NCI-H774 (cell line): ENCODE data around the gene INHA.

Experiments
- DNase-seq: peaks from one replicate; lab custom pipeline; 2025; lab: John Stamatoyannopoulos, UW

INHA gene

DNA sequence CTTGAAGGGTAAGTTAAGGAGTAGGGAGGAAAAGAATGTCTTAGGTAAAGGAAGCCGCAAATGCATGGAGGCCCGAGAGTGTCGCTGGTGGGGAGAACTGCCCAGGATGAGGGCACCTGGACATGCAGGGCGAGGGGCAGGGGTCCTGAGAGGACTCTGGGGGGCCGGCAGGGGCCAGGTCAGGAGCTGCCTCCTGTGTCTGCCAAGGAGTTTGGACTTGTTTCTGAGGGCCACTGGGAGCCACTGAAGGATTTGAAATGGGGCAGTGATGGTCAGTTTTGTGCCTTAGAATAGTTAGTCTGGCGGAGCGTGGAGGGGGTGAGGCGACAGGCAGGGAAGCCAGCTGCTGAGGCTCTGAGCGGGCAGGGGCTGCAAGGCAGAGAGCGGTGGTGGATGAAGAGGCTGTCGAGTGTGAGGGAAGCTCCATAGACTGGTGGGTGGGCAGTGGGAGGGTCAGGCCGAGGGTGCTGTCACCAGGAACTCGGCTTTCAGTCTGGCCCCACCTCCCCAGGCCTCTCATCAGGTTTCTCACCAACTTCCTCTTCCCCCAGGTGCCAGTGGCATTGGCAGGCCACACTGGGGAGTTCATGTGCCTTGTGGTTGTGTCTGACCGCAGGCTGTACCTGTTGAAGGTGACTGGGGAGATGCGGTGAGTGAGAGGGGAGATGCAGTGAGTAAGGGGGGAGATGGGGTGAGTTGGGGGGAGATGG lies 40.6 kb downstream of the INHA start:
- DNase-seq, result no peak

DNA sequence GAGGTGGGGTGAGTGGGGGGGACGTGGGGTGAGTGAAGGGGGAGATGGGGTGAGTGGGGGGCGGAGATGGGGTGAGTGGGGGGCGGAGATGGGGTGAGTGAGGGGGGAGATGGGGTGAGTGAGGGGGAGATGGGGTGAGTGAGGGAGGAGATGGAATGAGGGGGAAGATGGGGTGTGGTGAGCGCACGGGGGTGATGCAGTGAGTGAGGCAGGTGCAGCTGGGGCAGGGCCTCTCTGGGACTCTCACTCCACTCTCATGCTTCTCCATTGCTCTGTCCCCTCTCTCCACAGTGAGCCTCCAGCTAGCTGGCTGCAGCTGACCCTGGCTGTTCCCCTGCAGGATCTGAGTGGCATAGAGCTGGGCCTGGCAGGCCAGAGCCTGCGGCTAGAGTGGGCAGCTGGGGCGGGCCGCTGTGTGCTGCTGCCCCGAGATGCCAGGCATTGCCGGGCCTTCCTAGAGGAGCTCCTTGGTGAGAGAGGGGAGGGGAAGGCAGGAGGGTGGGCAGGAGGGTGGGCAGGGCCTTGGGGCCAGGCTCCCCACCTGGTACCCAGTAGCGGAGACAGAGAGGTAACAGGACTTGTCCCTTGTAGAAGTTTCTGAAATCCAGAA lies 41.5 kb downstream of the INHA start:
- DNase-seq, result no peak

DNA sequence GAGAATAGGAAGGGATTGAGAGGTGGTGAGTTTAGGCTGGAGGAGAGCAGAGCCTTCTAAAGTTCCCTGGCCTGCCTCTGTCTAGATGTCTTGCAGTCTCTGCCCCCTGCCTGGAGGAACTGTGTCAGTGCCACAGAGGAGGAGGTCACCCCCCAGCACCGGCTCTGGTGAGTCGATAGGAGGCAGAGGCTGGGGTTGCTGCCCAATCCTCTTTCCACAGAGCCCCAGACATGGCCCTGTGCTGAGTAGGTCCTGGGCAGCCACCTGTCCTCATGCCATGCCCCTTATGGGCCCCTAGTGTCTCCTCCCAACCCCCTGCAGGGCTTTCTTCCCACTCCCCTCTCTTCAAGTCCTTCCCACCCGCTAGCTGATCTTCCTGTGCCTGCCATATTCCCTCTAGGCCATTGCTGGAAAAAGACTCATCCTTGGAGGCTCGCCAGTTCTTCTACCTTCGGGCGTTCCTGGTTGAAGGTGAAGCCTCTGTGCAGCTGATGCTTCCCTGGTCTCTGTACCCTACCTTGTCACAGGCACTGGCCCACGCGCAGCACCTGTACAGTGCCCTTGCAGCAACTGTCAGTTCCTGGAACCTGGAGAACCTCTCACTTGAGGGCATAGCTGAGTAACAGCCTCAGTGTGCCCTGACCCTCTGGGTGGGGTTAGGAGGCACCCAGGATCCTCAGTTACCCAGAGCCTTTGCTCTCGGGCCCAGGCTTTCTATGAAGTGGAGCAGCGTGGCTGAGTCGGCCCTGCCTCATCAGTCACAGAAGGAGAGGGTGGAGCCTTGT lies 42.2 kb downstream of the INHA start:
- DNase-seq, result no peak

DNA sequence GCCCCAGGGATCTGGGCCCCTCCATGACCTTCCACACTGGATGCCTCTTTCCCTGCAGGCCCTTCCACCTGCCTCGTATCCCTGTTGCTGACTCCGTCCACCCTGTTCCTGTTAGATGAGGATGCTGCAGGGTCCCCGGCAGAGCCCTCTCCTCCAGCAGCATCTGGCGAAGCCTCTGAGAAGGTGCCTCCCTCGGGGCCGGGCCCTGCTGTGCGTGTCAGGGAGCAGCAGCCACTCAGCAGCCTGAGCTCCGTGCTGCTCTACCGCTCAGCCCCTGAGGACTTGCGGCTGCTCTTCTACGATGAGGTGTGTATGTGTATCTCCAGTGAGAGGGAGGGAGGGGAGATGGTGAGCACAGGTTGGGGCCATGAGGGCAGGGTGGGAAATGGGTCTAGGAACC lies 42.9 kb downstream of the INHA start:
- no peak for DNase-seq

DNA sequence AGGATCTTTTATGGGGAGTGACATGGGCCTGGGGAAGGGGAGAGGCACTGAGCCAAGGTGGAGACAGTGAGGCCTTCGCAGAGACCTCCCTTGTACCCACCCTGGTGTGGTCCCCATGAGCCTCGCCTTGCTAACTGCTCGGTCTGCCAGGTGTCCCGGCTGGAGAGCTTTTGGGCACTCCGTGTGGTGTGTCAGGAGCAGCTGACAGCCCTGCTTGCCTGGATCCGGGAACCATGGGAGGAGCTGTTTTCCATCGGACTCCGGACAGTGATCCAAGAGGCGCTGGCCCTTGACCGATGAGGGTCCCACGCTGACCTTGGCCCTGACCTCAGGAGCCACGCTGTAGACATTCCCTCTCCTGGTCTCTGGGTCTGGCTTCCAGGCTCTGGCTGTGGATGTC lies 43.8 kb downstream of the INHA start:
- no peak for DNase-seq

DNA sequence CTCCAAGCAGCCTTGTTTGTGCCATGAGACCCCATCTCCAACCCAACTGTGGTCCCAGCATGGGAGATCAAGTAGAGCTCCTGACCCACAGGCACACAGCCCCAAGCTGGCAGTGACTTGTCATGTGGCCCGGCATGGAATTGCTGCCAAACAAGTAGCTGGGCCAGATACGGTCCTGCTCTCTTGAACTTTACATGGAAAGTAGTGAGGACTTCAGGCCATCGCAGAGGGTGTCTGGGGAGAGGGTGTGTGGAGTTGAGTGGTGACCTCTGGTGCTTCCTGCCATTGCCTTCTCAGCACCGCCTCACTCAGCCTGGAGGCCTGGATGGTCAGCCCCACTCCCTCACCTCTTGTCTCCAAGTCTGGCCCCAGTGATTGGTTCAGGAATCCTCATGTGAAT lies 44.4 kb downstream of the INHA start:
- no peak for DNase-seq

DNA sequence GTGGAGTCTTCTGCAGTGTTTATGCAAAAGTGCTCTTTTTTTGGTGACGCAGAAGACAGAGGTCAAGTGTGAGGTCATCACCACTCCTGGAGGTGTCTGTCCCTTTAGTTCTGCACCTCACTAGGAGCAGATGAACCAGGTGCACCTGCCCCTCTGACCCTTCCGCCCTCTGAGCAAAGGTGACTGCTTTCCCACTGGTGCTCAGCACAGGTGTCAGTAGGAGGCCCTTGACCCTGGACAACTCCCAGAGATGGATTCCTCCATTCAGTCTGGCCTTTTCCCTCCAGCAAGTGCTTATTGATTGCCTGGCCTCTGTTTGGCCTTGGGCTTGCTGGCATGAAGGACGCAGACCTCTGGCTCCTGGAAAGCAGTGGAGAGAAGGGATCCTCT lies 46.6 kb downstream of the INHA start:
- DNase-seq, result no peak

DNA sequence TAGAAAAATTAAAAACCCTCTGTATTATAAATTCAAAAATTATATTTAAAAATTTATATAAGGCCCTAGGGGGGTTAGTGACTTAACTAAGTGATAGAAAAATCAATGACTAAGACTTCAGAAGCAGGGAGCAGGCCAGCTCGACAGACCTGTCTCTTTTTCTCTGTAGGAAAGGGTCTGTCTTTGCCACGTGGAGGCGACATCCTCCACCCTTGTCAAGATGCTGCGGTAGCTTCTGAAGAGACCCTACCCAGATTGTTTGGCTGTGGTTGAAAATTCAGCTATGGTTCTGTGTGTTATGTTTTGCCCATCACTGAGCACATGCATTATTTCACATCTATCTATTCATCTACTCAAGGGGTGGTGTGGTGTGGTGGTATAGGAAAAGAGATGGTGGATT lies 47.1 kb downstream of the INHA start:
- DNase-seq, result no peak

DNA sequence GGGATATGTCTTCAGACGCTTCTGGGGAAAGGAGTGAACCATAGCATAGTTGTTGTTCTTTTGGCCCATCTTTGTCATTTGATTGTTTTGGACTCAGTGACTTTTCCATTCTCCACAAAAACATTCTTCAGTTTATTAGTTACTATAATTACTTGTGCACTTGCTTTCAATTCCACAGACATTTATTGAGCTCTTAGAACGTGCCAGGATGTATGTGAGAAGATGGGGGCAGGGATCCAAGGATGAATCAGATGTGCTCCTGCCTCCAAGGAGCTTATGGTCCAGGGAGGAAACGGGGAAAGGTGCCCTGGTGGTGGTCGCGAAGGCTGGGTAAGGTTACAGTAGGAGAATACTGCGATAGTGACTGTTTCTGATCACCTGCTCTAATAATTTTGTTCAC lies 48.4 kb downstream of the INHA start:
- no peak for DNase-seq

DNA sequence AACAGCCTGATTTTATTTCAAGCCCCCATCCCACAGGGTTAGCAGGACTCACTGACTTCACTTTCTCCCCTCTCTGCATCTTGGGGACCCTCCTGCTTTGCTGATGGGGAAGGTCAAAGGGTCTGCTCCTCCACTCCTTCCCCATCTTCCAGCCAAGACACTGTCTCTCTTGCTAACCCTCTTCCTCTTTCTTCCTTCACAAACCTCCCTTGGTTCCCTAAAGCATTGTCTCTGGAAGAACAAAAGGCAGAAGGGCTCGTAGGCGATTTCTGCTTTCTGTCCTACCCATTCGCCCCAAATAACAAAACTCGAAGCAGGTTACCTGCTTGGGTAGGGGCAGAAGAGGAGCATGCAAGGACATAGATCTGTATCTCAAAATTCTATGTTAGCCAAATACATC lies 49.8 kb downstream of the INHA start:
- DNase-seq, result no peak

DNA sequence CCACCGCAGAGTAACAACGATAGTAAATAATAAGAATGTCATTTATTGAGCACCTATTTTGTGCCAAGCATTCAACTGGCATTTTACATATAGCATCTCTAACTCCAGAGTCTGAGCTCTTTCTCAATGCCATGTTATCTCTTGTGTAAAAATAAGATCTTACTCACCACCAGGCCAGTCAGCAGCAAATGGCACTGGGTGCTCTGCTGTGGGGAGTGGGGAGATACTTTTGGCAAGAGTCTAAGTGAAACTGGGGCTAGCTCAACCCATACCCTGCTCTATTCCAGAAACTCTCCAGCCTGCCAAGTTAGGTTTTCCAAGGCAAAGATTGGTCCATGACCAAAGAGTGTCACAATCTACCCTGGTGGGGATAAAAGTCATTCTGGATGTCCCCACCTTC lies 50.4 kb downstream of the INHA start:
- no peak for DNase-seq

DNA sequence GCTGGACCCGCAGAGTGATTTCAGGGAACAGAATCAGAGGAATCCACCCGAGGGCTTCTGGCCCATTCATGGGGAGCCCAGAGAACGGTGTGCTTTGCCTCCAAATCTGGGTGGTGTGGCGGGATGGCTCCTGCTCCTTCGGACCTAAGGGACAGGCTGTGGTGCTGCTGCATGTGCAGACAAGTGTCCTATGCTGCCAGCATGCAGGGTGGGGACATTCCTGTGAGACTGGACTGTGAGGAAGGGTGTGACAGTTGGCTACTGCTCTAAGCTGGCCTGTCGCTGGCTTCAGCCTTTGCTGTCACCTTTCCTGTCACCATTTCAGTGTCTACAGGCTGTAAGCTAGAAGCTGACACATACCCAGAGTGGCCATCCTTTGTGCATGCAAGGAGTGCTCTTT lies 52.5 kb downstream of the INHA start:
- DNase-seq, result no peak

DNA sequence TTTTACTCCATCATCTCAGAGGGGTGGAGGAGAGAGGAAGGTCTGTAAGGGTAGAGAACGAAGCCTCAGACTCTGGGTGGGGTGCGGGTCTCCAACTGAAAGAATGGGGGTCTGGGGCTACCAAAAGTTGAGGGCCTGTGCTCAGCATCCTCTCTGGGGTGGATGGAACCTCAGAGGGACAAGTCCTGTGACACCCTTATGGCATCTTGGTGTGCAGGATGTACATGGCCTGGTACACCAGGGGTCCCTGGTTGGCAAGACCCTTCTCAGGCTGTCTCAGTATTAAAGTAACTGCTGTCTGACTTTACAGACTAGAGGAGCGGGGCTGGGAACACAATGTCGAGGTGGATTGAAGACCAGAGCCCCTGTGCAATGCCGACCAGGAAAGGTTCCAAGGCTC lies 53.1 kb downstream of the INHA start:
- DNase-seq, result no peak
